SKM-1 (cell line): ENCODE data around the gene CCDC69.
"Not testable (repeated sequence)": the region's sequence is repeated elsewhere in the genome, so short reads cannot be mapped to it uniquely, and the experiment has no call there.

Experiments
- DNase-seq: peaks from one replicate; lab custom pipeline; 2025; ENCODE audit not compliant: unreplicated experiment; lab: John Stamatoyannopoulos, UW

CCDC69 gene

GRCh38 chr5:151248651-151249050 lies 24.8 kb upstream of the CCDC69 start:
- DNase-seq, result no peak

GRCh38 chr5:151245680-151246219 lies 21.9 kb upstream of the CCDC69 start:
- DNase-seq, result no peak

GRCh38 chr5:151244206-151244605 lies 20.3 kb upstream of the CCDC69 start:
- no peak for DNase-seq

- DNase-seq, result no peak
Measured at GRCh38 chr5:151243564-151243963, 19.7 kb upstream of the CCDC69 start.

GRCh38 chr5:151243127-151243526 lies 19.2 kb upstream of the CCDC69 start:
- DNase-seq, result no peak

- no peak for DNase-seq
Measured at GRCh38 chr5:151240924-151241635, 17.2 kb upstream of the CCDC69 start.

GRCh38 chr5:151240268-151240835 lies 16.5 kb upstream of the CCDC69 start:
- not testable (repeated sequence) for DNase-seq

- DNase-seq, result peak; percentile 25
Measured at GRCh38 chr5:151239237-151239861, 15.5 kb upstream of the CCDC69 start.

GRCh38 chr5:151238303-151238741 lies 14.4 kb upstream of the CCDC69 start:
- no peak for DNase-seq

GRCh38 chr5:151237685-151238084 lies 13.8 kb upstream of the CCDC69 start:
- DNase-seq, result no peak

GRCh38 chr5:151236888-151237287 lies 13.0 kb upstream of the CCDC69 start:
- no peak for DNase-seq

- not testable (repeated sequence) for DNase-seq
Measured at GRCh38 chr5:151235239-151235571, 11.3 kb upstream of the CCDC69 start.

- DNase-seq, result no peak
Measured at GRCh38 chr5:151234476-151235238, 10.8 kb upstream of the CCDC69 start.

GRCh38 chr5:151233616-151234085 lies 9.8 kb upstream of the CCDC69 start:
- DNase-seq, result no peak

GRCh38 chr5:151231359-151231758 lies 7.5 kb upstream of the CCDC69 start:
- DNase-seq, result no peak

- no peak for DNase-seq
Measured at GRCh38 chr5:151230048-151230680, 6.3 kb upstream of the CCDC69 start.

- no peak for DNase-seq
Measured at GRCh38 chr5:151228986-151229385, 5.1 kb upstream of the CCDC69 start.

- DNase-seq, result no peak
Measured at GRCh38 chr5:151227918-151228447, 4.1 kb upstream of the CCDC69 start.

GRCh38 chr5:151225475-151225874 lies 1.6 kb upstream of the CCDC69 start:
- no peak for DNase-seq

- no peak for DNase-seq
Measured at GRCh38 chr5:151225071-151225470, 1.2 kb upstream of the CCDC69 start.

GRCh38 chr5:151224372-151224771 lies 480 bp upstream of the CCDC69 start:
- DNase-seq, result no peak
